ENCODE measurements around the gene FCHSD2. TPM values are rescaled to one million over a fixed set of nuclear protein-coding genes. Genes with fewer than 3 reads are reported as not detected.
A peak's percentile ranks its signal among the peaks of the same experiment; 100 is the strongest.

Gene FCHSD2
- total RNA-seq, 1 donor from 2014 or later, result 59.0 TPM

DNA sequence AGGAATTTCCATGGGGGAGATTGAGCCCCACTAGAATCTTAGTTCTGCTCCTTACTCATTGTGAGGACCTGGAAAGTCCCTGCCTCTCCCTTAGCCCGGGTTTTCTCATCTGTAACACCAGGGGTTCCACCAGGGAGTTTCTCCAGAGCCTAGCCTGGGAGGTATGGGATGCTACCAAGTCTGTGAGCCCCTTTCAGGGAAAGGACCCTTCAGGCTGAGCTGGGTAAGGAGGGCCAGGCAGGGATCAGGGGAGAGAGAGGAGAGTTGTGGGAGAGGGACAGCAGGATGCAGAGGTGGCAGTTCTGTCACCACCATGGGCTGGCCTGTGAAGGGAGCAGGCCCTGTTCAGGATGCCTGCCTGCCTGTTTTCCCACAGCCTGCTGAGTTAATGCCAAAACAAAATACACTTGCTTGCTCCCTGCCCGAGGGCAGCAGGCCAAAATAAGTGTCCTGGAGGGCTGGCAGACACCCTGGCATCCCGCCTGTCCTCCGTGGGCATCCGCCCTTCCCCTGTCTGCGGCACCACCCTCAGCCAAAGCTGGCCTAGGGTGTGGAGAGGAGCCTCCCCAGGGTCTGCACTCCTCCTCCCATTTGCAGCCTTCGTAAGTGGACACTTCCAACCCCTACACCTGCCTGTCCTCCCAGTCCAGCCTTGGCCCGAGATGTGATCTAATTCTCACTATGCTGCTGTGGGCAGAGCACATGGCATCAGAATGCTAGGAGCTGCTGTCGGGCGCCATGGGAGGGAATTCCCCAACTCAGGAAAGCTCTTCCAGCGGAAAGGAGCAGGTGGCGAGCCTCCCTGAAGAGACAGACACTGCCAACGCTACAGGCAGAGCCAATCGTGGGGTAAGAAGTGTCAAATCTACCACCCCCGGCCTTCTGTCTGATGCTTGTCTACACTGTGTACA lies 5.9 kb upstream of the FCHSD2 start:
- Histone ChIP-seq H3K36me3 (no peaks in the 10 kb centered on the region), H3K4me3 (no peak overlapping the region), H3K27me3 (ENCODE audit: low read depth) (no peaks in the 10 kb centered on the region), H3K4me1 (peaks cover 27% of the 10 kb centered on the region), H3K9me3 (no peaks in the 10 kb centered on the region), H3K27ac (no peak overlapping the region)
- ATAC-seq, result peak in 1 of 2 donors; percentile 23
- intact Hi-C loops (cut with DNase I), result no loop called here
- no peak for DNase-seq
- no peak for TF ChIP-seq CTCF (IDR thresholded peaks at IDR 0.05)

- no peaks in the 10 kb centered on the region for H3K9me3 ChIP-seq
- no peak overlapping the region for H3K27ac ChIP-seq
- no peaks in the 10 kb centered on the region for H3K36me3 ChIP-seq
- intact Hi-C loops (cut with DNase I), result no loop called here
- peaks cover 23% of the 10 kb centered on the region for H3K4me1 ChIP-seq
- ATAC-seq, result no peak
- no peak for DNase-seq
- H3K27me3 ChIP-seq (ENCODE audit: low read depth), result no peaks in the 10 kb centered on the region
- H3K4me3 ChIP-seq, result no peak overlapping the region
- no peak for TF ChIP-seq CTCF (IDR thresholded peaks at IDR 0.05)
These were observed 4.0 kb upstream of the FCHSD2 start for GRCh38 chr11:73145986-73146575.

GRCh38 chr11:73143126-73143838 lies 1.2 kb upstream of the FCHSD2 start:
- intact Hi-C loops (cut with DNase I), result no loop called here
- peak overlapping the region; percentile 94 for H3K4me3 ChIP-seq
- H3K4me1 ChIP-seq, result peaks cover 40% of the 10 kb centered on the region
- DNase-seq, result no peak
- peak; percentile 3 to 14 for ATAC-seq
- H3K27ac ChIP-seq, result peak overlapping the region; percentile 91
- H3K9me3 ChIP-seq, result no peaks in the 10 kb centered on the region
- no peak for TF ChIP-seq CTCF (IDR thresholded peaks at IDR 0.05)
- H3K36me3 ChIP-seq, result no peaks in the 10 kb centered on the region
- no peaks in the 10 kb centered on the region for H3K27me3 ChIP-seq (ENCODE audit: low read depth)

- ATAC-seq (peak; percentile 47 to 51), DNase-seq (peak; percentile 87)
- H3K27ac ChIP-seq, result peak overlapping the region; percentile 91
- peaks cover 39% of the 10 kb centered on the region for H3K4me1 ChIP-seq
- intact Hi-C loops (cut with DNase I), result no loop called here
- H3K27me3 ChIP-seq (ENCODE audit: low read depth), result no peaks in the 10 kb centered on the region
- no peaks in the 10 kb centered on the region for H3K9me3 ChIP-seq
- H3K36me3 ChIP-seq, result peaks cover 9% of the 10 kb centered on the region
- peak overlapping the region; percentile 94 for H3K4me3 ChIP-seq
- TF ChIP-seq CTCF (IDR thresholded peaks at IDR 0.05), result no peak
These were observed 600 bp downstream of the FCHSD2 start for GRCh38 chr11:73141309-73142127.

GRCh38 chr11:73141031-73141308 lies 1.1 kb downstream of the FCHSD2 start:
- Histone ChIP-seq H3K36me3 (peaks cover 14% of the 10 kb centered on the region), H3K27me3 (ENCODE audit: low read depth) (no peaks in the 10 kb centered on the region), H3K9me3 (no peaks in the 10 kb centered on the region), H3K27ac (peak overlapping the region; percentile 91), H3K4me1 (peaks cover 39% of the 10 kb centered on the region), H3K4me3 (peak overlapping the region; percentile 94)
- intact Hi-C loops (cut with DNase I), result no loop called here
- TF ChIP-seq CTCF (IDR thresholded peaks at IDR 0.05), result no peak
- ATAC-seq (peak in 1 of 2 donors; percentile 1), DNase-seq (peak; percentile 53)
